Left lung (tissue), 10 donors: ENCODE results near the gene CD247. TPM values are rescaled to one million over a fixed set of nuclear protein-coding genes. Genes with fewer than 3 reads are reported as not detected.

Experiments used
- ATAC-seq: fragments of 200-7000 bp; cut with Tn5 transposase; one replicate; pipeline ENCODE4 v1.9.1; 2020; ENCODE audit warnings: moderate library complexity
- DNase-seq, 4 donors: peaks; one replicate each; pipeline ENCODE4 v3.0.0-alpha.2; 2013 to 2020
- H3K27ac ChIP-seq, 2 donors: fragments of 200-600 bp; sonication (generic) in 1 of 2; one replicate each; pipeline versions ENCODE4 v1.5.0 to v1.8.0; 2020 to 2021
- H3K27me3 ChIP-seq, 2 donors: fragments of 200-600 bp; sonication (generic) in 1 of 2; one replicate each; pipeline versions ENCODE4 v1.5.0 to v1.8.0; 2020 to 2021
- H3K36me3 ChIP-seq, 2 donors: fragments of 200-600 bp; sonication (generic) in 1 of 2; one replicate each; pipeline versions ENCODE4 v1.5.0 to v1.8.0; 2020 to 2021
- H3K4me1 ChIP-seq, 2 donors: fragments of 200-600 bp; one replicate each; pipeline ENCODE4 v1.8.0; 2021
- H3K4me3 ChIP-seq, 2 donors: fragments of 200-600 bp; sonication (generic) in 1 of 2; one replicate each; pipeline versions ENCODE4 v1.5.0 to v1.8.0; 2020 to 2021; ENCODE audit warnings: mild to moderate bottlenecking in 1 of 2
- H3K9me3 ChIP-seq, 2 donors: fragments of 200-600 bp; sonication (generic) in 1 of 2; one replicate each; pipeline versions ENCODE4 v1.5.0 to v1.8.0; 2020 to 2021
- CTCF ChIP-seq, 2 donors: fragments of 200-600 bp; sonication (generic) in 1 of 2; IDR thresholded peaks; one replicate each; pipeline versions ENCODE4 v1.5.0 to v1.8.0; 2021; ENCODE audit warnings: antibody characterized with exemption in 2 of 2
- intact Hi-C, 2 donors: fragments of 100-400 bp; cut with DNase I; formaldehyde crosslinking; loops; one replicate each; pipeline versions ENCODE4 v1.11.2 to v1.14.2; 2022
- polyA plus RNA-seq, 6 donors: library from polyadenylated mRNA; unstranded; fragments of 120-200 nt; gene quantifications; one replicate each; pipeline ENCODE4 v1.2.1, GENCODE V29; 2013; ENCODE audit not compliant: insufficient read length in 6 of 6
- total RNA-seq, 2 donors: library from RNA; stranded (reverse); fragmentation: NEBNext Ultra II Directional; extraction: Animal tissue kit (Norgen Biotek cat#: 25700); gene quantifications; one replicate each; pipeline ENCODE4 v1.2.1, GENCODE V29; 2021
- donor health status: DM: no; HTN: yes; CAD: no.
- donor health status: DM: no; HTN: no; CAD: no.

Gene CD247
- total and polyA plus RNA-seq, 8 donors: 1.3 to 5.6 (median 1.9) TPM

- ATAC-seq (no peak), DNase-seq (peak in 1 of 4 donors; percentile 13)
- no peaks in the 10 kb centered on the region for H3K9me3 ChIP-seq
- no peak for TF ChIP-seq CTCF (IDR thresholded peaks at IDR 0.05)
- H3K4me3 ChIP-seq: no peak overlapping the region
- intact Hi-C loops: no loop called here
- H3K27ac ChIP-seq: no peak overlapping the region
- no peaks in the 10 kb centered on the region for H3K36me3 ChIP-seq
- H3K27me3 ChIP-seq: no peaks in the 10 kb centered on the region
- no peaks in the 10 kb centered on the region for H3K4me1 ChIP-seq
These were observed 85.5 kb downstream of the CD247 start for GRCh38 chr1:167432780-167433179.

- Histone ChIP-seq H3K4me3 (no peak overlapping the region), H3K27ac (no peak overlapping the region), H3K4me1 (no peaks in the 10 kb centered on the region), H3K27me3 (no peaks in the 10 kb centered on the region), H3K36me3 (no peaks in the 10 kb centered on the region), H3K9me3 (no peaks in the 10 kb centered on the region)
- DNase-seq: peak in 1 of 4 donors; percentile 28
- intact Hi-C loops: no loop called here
- no peak for TF ChIP-seq CTCF (IDR thresholded peaks at IDR 0.05)
- no peak for ATAC-seq
These were observed 86.2 kb downstream of the CD247 start for GRCh38 chr1:167431909-167432650.

GRCh38 chr1:167431261-167431908, 86.9 kb downstream of the CD247 start:
- no peaks in the 10 kb centered on the region for H3K9me3 ChIP-seq
- no peak for TF ChIP-seq CTCF (IDR thresholded peaks at IDR 0.05)
- ATAC-seq: no peak
- H3K27ac ChIP-seq: no peak overlapping the region
- no peak overlapping the region for H3K4me3 ChIP-seq
- no peaks in the 10 kb centered on the region for H3K36me3 ChIP-seq
- no peaks in the 10 kb centered on the region for H3K4me1 ChIP-seq
- peak in 1 of 4 donors; percentile 25 for DNase-seq
- intact Hi-C loops: no loop called here
- no peaks in the 10 kb centered on the region for H3K27me3 ChIP-seq

GRCh38 chr1:167430849-167431242, 87.5 kb downstream of the CD247 start:
- TF ChIP-seq CTCF (IDR thresholded peaks at IDR 0.05): no peak
- no peak for ATAC-seq
- H3K27me3 ChIP-seq: no peaks in the 10 kb centered on the region
- H3K36me3 ChIP-seq: no peaks in the 10 kb centered on the region
- intact Hi-C loops: no loop called here
- no peaks in the 10 kb centered on the region for H3K9me3 ChIP-seq
- H3K4me3 ChIP-seq: no peak overlapping the region
- H3K4me1 ChIP-seq: no peaks in the 10 kb centered on the region
- DNase-seq: peak in 1 of 4 donors; percentile 7
- no peak overlapping the region for H3K27ac ChIP-seq

GRCh38 chr1:167430134-167430848, 88.0 kb downstream of the CD247 start:
- H3K27me3 ChIP-seq: no peaks in the 10 kb centered on the region
- no peaks in the 10 kb centered on the region for H3K9me3 ChIP-seq
- no peak overlapping the region for H3K4me3 ChIP-seq
- no peak for TF ChIP-seq CTCF (IDR thresholded peaks at IDR 0.05)
- intact Hi-C loops: no loop called here
- ATAC-seq (no peak), DNase-seq (peak in 1 of 4 donors; percentile 25)
- H3K36me3 ChIP-seq: no peaks in the 10 kb centered on the region
- no peaks in the 10 kb centered on the region for H3K4me1 ChIP-seq
- H3K27ac ChIP-seq: no peak overlapping the region
